HepG2 (cell line): Measurements from ENCODE around the gene DNAAF9. TPM values are rescaled to one million over a fixed set of nuclear protein-coding genes. Genes with fewer than 3 reads are reported as not detected.

Source experiments
- AFF4 ChIP-seq: sonication (generic); formaldehyde crosslinking; IDR thresholded peaks from 2 replicates; pipeline ENCODE4 v1.4.0; 2020; ENCODE audit warnings: missing genetic modification reagents
- BRCA1 ChIP-seq: sonication (generic); formaldehyde crosslinking; IDR thresholded peaks from 2 replicates; pipeline ENCODE4 v1.4.0; 2020; ENCODE audit warnings: missing genetic modification reagents
- CBFB ChIP-seq: sonication (generic); formaldehyde crosslinking; IDR thresholded peaks from 2 replicates; pipeline ENCODE4 v1.4.0; 2020; ENCODE audit warnings: missing genetic modification reagents
- CREM ChIP-seq, 2 experiments: sonication (generic) in 1 of 2; formaldehyde crosslinking in 1 of 2; IDR thresholded peaks; 2 replicates each; pipeline versions ENCODE4 v1.4.0 to v1.6.1; 2016 to 2020; ENCODE audit warnings: antibody characterized with exemption in 1 of 2, mild to moderate bottlenecking in 1 of 2, missing genetic modification reagents in 1 of 2
- DR1 ChIP-seq: sonication (generic); formaldehyde crosslinking; IDR thresholded peaks from 2 replicates; pipeline ENCODE4 v1.8.0; 2021; ENCODE audit warnings: mild to moderate bottlenecking, missing genetic modification reagents, inconsistent platforms
- HOXA7 ChIP-seq: sonication (generic); formaldehyde crosslinking; IDR thresholded peaks from 2 replicates; pipeline ENCODE4 v1.8.1; 2022; ENCODE audit warnings: mild to moderate bottlenecking, missing genetic modification reagents, moderate library complexity
- IKZF1 ChIP-seq: fragments of 450-650 bp; IDR thresholded peaks from 2 replicates; pipeline ENCODE4 v1.7.1; 2016
- KAT2B ChIP-seq: fragments of 150-350 bp; IDR thresholded peaks from 2 replicates; pipeline ENCODE4 v1.6.1; 2014; ENCODE audit warnings: low read depth, low read length, borderline replicate concordance
- KLF6 ChIP-seq: IDR thresholded peaks from 2 replicates; pipeline ENCODE4 v1.8.0; 2016; ENCODE audit warnings: missing biosample characterization, missing genetic modification reagents
- NFYB ChIP-seq: sonication (generic); formaldehyde crosslinking; IDR thresholded peaks from 2 replicates; pipeline ENCODE4 v1.4.0; 2020; ENCODE audit warnings: missing genetic modification reagents
- RFXAP ChIP-seq: sonication (generic); formaldehyde crosslinking; IDR thresholded peaks from 2 replicates; pipeline ENCODE4 v1.4.0; 2020; ENCODE audit warnings: missing genetic modification reagents, borderline replicate concordance
- SALL2 ChIP-seq: sonication (generic); formaldehyde crosslinking; IDR thresholded peaks from 2 replicates; pipeline ENCODE4 v1.8.1; 2023; ENCODE audit warnings: mild to moderate bottlenecking, missing genetic modification reagents, inconsistent platforms
- SATB2 ChIP-seq: sonication (generic); formaldehyde crosslinking; IDR thresholded peaks from 2 replicates; pipeline ENCODE4 v1.5.0; 2020; ENCODE audit warnings: missing genetic modification reagents
- ZFP36 ChIP-seq: fragments of 150-350 bp; IDR thresholded peaks from 2 replicates; pipeline ENCODE4 v1.6.1; 2018; ENCODE audit warnings: borderline replicate concordance, low read length, low read depth; ENCODE audit not compliant: partially characterized antibody
- ZFP82 ChIP-seq: sonication (generic); formaldehyde crosslinking; IDR thresholded peaks from 2 replicates; pipeline ENCODE4 v1.5.1; 2020; ENCODE audit warnings: mild to moderate bottlenecking, missing genetic modification reagents, borderline replicate concordance
- ZNF235 ChIP-seq: sonication (generic); formaldehyde crosslinking; IDR thresholded peaks from 2 replicates; pipeline ENCODE4 v1.8.1; 2023; ENCODE audit warnings: mild to moderate bottlenecking, missing genetic modification reagents, borderline replicate concordance
- ZNF572 ChIP-seq: sonication (generic); formaldehyde crosslinking; IDR thresholded peaks from 2 replicates; pipeline ENCODE4 v1.5.1; 2020; ENCODE audit warnings: mild to moderate bottlenecking, missing genetic modification reagents
- ZNF83 ChIP-seq: sonication (generic); formaldehyde crosslinking; IDR thresholded peaks from 2 replicates; pipeline ENCODE4 v1.4.0; 2020; ENCODE audit warnings: missing genetic modification reagents, mild to moderate bottlenecking, borderline replicate concordance
- ZNF839 ChIP-seq: sonication (generic); formaldehyde crosslinking; IDR thresholded peaks from 2 replicates; pipeline ENCODE4 v1.4.0; 2020; ENCODE audit warnings: missing genetic modification reagents, mild to moderate bottlenecking, borderline replicate concordance
- ZSCAN29 ChIP-seq: sonication (generic); formaldehyde crosslinking; conservative IDR thresholded peaks from 2 replicates; pipeline ENCODE4 v1.4.0; 2020; ENCODE audit warnings: mild to moderate bottlenecking, missing genetic modification reagents
- ZSCAN30 ChIP-seq: sonication (generic); formaldehyde crosslinking; IDR thresholded peaks from 2 replicates; pipeline ENCODE4 v1.5.0; 2020; ENCODE audit warnings: mild to moderate bottlenecking, missing genetic modification reagents
- polyA plus RNA-seq, 8 experiments: library from polyadenylated mRNA; depleted of rRNA in 3 of 8; stranded (reverse) in 7 of 8; unstranded in 1 of 8; fragments of >200 nt; fragmentation: Illumina TruSeq in 4 of 8; extraction: Trizol in 4 of 8; gene quantifications; 2 replicates each; pipeline versions ENCODE4 v1.2.1 to v1.2.3, GENCODE V29; 2011 to 2016; ENCODE audit warnings: low read depth in 4 of 8, missing spikeins in 1 of 8, mixed read lengths in 1 of 8; ENCODE audit not compliant: insufficient read depth in 1 of 8
- total RNA-seq, 5 experiments: library from RNA; depleted of rRNA; stranded (reverse); fragments of >200 nt; fragmentation: Illumina TruSeq; extraction: Trizol; gene quantifications; 2 replicates each; pipeline ENCODE4 v1.2.3, GENCODE V29; 2016; ENCODE audit warnings: low read depth in 1 of 5
- TF ChIP-seq, protein P1 (sequence below): sonication (generic); formaldehyde crosslinking; IDR thresholded peaks from 2 replicates; pipeline ENCODE4 v1.4.0; 2020; ENCODE audit warnings: missing genetic modification reagents
- TF ChIP-seq, protein P2 (sequence below): conservative IDR thresholded peaks from 2 replicates; pipeline ENCODE4 v1.6.1; 2018; ENCODE audit warnings: missing genetic modification reagents

The DNAAF9 gene
- total and polyA plus RNA-seq, 2 of the 13 experiments (the other 11 are each of a cell fraction or from before 2014, with no cell fraction given): 10.5 to 14.9 TPM

DNA sequence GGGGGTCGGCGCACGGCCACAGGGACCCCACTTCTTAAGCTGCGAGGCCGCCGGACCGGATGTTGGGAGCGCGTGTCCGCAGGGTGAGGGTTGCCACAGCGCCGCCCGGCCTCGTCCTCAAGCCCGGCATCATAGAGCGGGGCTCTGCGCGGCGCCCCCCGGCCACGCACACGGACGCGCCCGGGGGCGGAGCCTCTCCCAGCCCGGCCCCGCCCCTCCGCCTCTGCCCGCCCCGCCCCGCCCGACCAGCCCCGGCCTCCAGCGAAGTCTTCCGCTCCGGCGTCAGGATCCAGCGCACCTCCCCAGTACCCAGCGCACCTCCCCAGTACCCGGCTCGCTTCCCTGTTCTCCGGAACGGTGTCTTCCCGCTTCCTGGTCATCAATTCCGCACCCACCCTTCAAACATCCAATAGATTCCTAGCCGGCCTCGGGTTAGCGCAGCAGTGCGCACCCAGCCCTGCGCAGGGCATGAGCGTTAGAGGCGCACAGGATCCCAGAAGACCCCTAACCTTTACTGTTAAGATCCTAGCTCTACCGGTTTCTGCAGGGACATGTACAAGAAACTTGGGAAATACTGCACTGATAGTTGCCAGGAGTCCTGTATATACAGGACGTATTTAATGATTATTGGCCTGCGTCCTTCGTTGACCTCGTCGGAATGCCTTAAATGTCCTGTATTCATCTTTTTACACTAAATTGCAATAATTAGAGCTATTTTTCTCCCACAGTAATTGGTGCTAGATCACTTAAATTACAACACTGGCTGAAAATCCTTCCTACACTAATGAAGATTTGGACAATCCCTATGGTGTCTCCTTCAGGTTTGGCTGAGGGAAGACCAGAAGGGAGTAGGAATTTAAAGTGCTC is 535 bp upstream of the DNAAF9 start (continued):
- TF ChIP-seq ZSCAN30 (CRISPR knock-in tag): no peak
- peak; percentile 12; the same call in 1 of the 2 replicates for TF ChIP-seq SALL2 (CRISPR knock-in tag)
- no peak; the same call in 1 of the 2 replicates for TF ChIP-seq CBFB (CRISPR knock-in tag)
- TF ChIP-seq ZNF839 (CRISPR knock-in tag): no peak; the same call in 1 of the 2 replicates
- TF ChIP-seq, protein P1, sequence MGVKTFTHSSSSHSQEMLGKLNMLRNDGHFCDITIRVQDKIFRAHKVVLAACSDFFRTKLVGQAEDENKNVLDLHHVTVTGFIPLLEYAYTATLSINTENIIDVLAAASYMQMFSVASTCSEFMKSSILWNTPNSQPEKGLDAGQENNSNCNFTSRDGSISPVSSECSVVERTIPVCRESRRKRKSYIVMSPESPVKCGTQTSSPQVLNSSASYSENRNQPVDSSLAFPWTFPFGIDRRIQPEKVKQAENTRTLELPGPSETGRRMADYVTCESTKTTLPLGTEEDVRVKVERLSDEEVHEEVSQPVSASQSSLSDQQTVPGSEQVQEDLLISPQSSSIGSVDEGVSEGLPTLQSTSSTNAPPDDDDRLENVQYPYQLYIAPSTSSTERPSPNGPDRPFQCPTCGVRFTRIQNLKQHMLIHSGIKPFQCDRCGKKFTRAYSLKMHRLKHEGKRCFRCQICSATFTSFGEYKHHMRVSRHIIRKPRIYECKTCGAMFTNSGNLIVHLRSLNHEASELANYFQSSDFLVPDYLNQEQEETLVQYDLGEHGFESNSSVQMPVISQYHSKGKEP (CRISPR knock-in tag): no peak
- TF ChIP-seq HOXA7: no peak
- TF ChIP-seq ZFP36: no peak
- 0 out of 2 replicates have a peak, but pooled peaks have one; percentile 72 for TF ChIP-seq ZNF572 (CRISPR knock-in tag)
- TF ChIP-seq RFXAP: no peak; the same call in 1 of the 2 replicates
- TF ChIP-seq NFYB: peak; percentile 50; the same call in 1 of the 2 replicates
- TF ChIP-seq ZFP82 (CRISPR knock-in tag): no peak
- TF ChIP-seq KLF6 (CRISPR knock-in tag): 0 out of 2 replicates have a peak, but pooled peaks have one; percentile 15
- TF ChIP-seq AFF4 (CRISPR knock-in tag): peak; percentile 69
- TF ChIP-seq KAT2B: no peak
- peak; percentile 14; the same call in 1 of the 2 replicates for TF ChIP-seq ZNF83 (CRISPR knock-in tag)
- TF ChIP-seq, protein P2, sequence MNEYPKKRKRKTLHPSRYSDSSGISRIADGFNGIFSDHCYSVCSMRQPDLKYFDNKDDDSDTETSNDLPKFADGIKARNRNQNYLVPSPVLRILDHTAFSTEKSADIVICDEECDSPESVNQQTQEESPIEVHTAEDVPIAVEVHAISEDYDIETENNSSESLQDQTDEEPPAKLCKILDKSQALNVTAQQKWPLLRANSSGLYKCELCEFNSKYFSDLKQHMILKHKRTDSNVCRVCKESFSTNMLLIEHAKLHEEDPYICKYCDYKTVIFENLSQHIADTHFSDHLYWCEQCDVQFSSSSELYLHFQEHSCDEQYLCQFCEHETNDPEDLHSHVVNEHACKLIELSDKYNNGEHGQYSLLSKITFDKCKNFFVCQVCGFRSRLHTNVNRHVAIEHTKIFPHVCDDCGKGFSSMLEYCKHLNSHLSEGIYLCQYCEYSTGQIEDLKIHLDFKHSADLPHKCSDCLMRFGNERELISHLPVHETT (CRISPR knock-in tag): peak; percentile 9; the same call in 1 of the 2 replicates
- TF ChIP-seq BRCA1: no peak; the same call in 1 of the 2 replicates
- no peak for TF ChIP-seq SATB2 (CRISPR knock-in tag)
- TF ChIP-seq ZNF235 (CRISPR knock-in tag): 0 out of 2 replicates have a peak, but pooled peaks have one; percentile 60
- TF ChIP-seq IKZF1: no peak
- TF ChIP-seq DR1 (CRISPR knock-in tag): no peak
- no peak for TF ChIP-seq CREM (IDR thresholded peaks at IDR 0.05)
- TF ChIP-seq CREM (CRISPR knock-in tag; IDR thresholded peaks at IDR 0.05): no peak
- TF ChIP-seq ZSCAN29 (CRISPR knock-in tag): 0 out of 2 replicates have a peak, but pooled peaks have one; percentile 17
